ENCODE results near the gene CHCT1. TPM values are rescaled to one million over a fixed set of nuclear protein-coding genes. Genes with fewer than 3 reads are reported as not detected.
A peak's percentile ranks its signal among the peaks of the same experiment; 100 is the strongest.

The CHCT1 gene
- total and polyA plus RNA-seq, 2 donors from 2014 or later, result not detected

DNA sequence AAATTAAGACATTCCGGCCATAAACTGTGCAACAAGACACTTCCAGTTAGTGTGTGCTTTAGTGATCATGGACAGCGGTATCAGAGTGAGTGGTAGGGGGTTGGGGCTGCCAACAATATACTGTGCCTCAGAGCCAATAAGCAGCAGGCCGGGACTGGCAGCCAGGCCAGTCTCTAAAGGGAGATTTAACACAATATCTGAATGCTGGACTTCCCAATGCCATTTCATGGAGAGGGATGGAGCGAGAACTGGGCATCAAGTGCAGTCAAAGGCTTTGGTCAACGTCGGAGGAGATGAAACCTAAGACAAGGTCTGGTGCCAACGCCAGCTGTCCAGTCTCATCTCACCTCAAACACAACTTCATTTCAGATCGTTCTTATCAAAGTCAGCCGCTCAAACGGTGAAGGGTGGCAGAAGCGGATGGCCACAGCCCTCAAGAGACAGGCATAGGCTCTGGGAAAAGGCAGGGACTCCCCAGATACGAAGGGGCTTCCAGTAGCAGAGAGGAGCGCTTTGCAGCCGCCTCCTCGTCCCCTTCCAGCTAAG is 31.3 kb upstream of the CHCT1 start:
- Histone ChIP-seq H3K27me3 (ENCODE audit: control insufficient read depth, insufficient read depth, low read length) (no peaks in the 10 kb centered on the region), H3K4me1 (ENCODE audit: control insufficient read depth in 2 of 3, insufficient read depth in 2 of 3, low read depth in 1 of 3, low read length in 3 of 3) (peaks cover 0 to 9% (median 6%) of the 10 kb centered on the region in 3 donors), H3K9me3 (ENCODE audit: control insufficient read depth in 2 of 3, insufficient read depth in 1 of 3, low read length in 3 of 3) (no peaks in the 10 kb centered on the region), H3K36me3 (ENCODE audit: control insufficient read depth in 2 of 3, insufficient read depth in 3 of 3, low read length in 3 of 3) (no peaks in the 10 kb centered on the region), H3K9ac (ENCODE audit: low read length in 3 of 3) (peak overlapping the region; percentile 38 to 88 (median 69)), H3K4me3 (ENCODE audit: low read length in 3 of 3) (peak overlapping the region; percentile 77 to 96 (median 94)), H3K27ac (ENCODE audit: low read depth in 2 of 2, low read length in 2 of 2) (peak overlapping the region; percentile 93 to 94)
- intact Hi-C loops (cut with DNase I), result no loop called here
- DNase-seq, result peak; percentile 34 to 62 (median 52)
- TF ChIP-seq, protein P1, sequence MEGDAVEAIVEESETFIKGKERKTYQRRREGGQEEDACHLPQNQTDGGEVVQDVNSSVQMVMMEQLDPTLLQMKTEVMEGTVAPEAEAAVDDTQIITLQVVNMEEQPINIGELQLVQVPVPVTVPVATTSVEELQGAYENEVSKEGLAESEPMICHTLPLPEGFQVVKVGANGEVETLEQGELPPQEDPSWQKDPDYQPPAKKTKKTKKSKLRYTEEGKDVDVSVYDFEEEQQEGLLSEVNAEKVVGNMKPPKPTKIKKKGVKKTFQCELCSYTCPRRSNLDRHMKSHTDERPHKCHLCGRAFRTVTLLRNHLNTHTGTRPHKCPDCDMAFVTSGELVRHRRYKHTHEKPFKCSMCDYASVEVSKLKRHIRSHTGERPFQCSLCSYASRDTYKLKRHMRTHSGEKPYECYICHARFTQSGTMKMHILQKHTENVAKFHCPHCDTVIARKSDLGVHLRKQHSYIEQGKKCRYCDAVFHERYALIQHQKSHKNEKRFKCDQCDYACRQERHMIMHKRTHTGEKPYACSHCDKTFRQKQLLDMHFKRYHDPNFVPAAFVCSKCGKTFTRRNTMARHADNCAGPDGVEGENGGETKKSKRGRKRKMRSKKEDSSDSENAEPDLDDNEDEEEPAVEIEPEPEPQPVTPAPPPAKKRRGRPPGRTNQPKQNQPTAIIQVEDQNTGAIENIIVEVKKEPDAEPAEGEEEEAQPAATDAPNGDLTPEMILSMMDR (IDR thresholded peaks at IDR 0.05; ENCODE audit: borderline replicate concordance, extremely low read depth, insufficient read depth), result no peak
- no peak for FAIRE-seq

- Histone ChIP-seq H3K4me1 (ENCODE audit: control insufficient read depth in 2 of 3, insufficient read depth in 2 of 3, low read depth in 1 of 3, low read length in 3 of 3) (peaks cover 0 to 7% (median 6%) of the 10 kb centered on the region in 3 donors), H3K36me3 (ENCODE audit: control insufficient read depth in 2 of 3, insufficient read depth in 3 of 3, low read length in 3 of 3) (no peaks in the 10 kb centered on the region), H3K27me3 (ENCODE audit: control insufficient read depth, insufficient read depth, low read length) (no peaks in the 10 kb centered on the region), H3K4me3 (ENCODE audit: low read length in 3 of 3) (peak overlapping the region; percentile 77 to 96 (median 94)), H3K9me3 (ENCODE audit: control insufficient read depth in 2 of 3, insufficient read depth in 1 of 3, low read length in 3 of 3) (no peaks in the 10 kb centered on the region), H3K9ac (ENCODE audit: low read length in 3 of 3) (peak overlapping the region; percentile 38 to 88 (median 69)), H3K27ac (ENCODE audit: low read depth in 2 of 2, low read length in 2 of 2) (peak overlapping the region; percentile 93 to 94)
- TF ChIP-seq, protein P1 (IDR thresholded peaks at IDR 0.05; ENCODE audit: borderline replicate concordance, extremely low read depth, insufficient read depth), result no peak
- intact Hi-C loops (cut with DNase I), result no loop called here
- DNase-seq (peak in 1 of 5 donors; percentile 90), FAIRE-seq (no peak)
Observed at GRCh38 chr17:60391471-60392041, 30.7 kb upstream of the CHCT1 start.

DNA sequence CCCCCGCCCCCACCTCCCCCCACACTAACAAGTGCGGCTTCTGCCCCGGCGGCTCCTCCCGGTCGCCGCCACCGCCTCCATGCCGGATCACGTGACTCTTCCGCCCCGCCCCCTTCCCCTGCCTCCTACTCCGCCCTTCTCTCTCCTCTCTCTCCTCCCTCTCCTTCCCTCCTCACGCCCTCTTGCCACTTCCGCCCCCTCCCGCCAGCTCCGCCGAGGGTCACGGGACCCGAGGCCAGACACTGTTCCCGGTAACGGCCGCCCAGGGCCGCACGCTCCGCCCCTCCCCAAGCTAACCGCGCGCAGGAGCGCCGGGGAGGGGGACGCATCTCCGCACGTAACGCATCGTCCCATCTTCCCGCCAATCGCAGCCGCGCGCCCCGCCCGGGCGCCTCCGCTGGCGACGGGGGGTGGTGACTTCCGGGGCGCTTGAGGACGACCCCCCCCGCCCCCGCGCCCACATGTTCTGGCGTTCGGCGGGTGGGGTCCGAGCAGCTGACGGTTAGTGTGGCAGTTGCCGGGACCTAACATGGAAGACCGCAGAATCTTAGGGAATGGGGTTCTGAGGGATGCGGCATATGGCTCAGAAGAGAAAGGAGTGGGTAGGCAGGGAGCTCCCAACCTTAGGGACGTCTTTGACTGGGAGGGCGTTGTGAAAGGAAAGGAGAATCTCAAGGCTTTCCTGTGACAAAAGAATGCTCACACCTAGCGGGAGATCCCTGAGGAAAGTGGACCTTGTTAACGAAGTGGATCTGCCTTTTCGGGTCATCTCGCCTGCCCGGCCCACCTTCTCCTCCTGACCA is 30.0 kb upstream of the CHCT1 start, which contains the start of gene USP32:
USP32 (minus strand) TSS at position 92 of the 803 bp plus-strand sequence. CDS start 194 bp downstream, outside the sequence.
- Histone ChIP-seq H3K4me1 (ENCODE audit: control insufficient read depth in 2 of 3, insufficient read depth in 2 of 3, low read depth in 1 of 3, low read length in 3 of 3) (peaks cover 0 to 7% (median 6%) of the 10 kb centered on the region in 3 donors), H3K36me3 (ENCODE audit: control insufficient read depth in 2 of 3, insufficient read depth in 3 of 3, low read length in 3 of 3) (no peaks in the 10 kb centered on the region), H3K27ac (ENCODE audit: low read depth in 2 of 2, low read length in 2 of 2) (peak within 1 kb of the TSS; percentile 93 to 94), H3K4me3 (ENCODE audit: low read length in 3 of 3) (peak within 1 kb of the TSS; percentile 77 to 96 (median 94)), H3K9me3 (ENCODE audit: control insufficient read depth in 2 of 3, insufficient read depth in 1 of 3, low read length in 3 of 3) (no peaks in the 10 kb centered on the region), H3K9ac (ENCODE audit: low read length in 3 of 3) (peak within 1 kb of the TSS; percentile 82 to 95 (median 88)), H3K27me3 (ENCODE audit: control insufficient read depth, insufficient read depth, low read length) (no peaks in the 10 kb centered on the region)
- peak; percentile 98 to 100 (median 99) for DNase-seq
- TF ChIP-seq, protein P1 (IDR thresholded peaks at IDR 0.05; ENCODE audit: borderline replicate concordance, extremely low read depth, insufficient read depth), result no peak
- FAIRE-seq, result no peak
- intact Hi-C loops (cut with DNase I), result no loop called here

Data from kidney (tissue), 14 donors.